Fibroblast of lung (primary cell): ENCODE data around the gene MRPL16.

Source experiments
- CTCF ChIP-seq, 2 donors: IDR thresholded peaks in 1 of 2; conservative IDR thresholded peaks in 1 of 2; 1 replicate in 1 of 2; 2 replicates in 1 of 2; pipeline ENCODE4 v1.5.1; 2011 to 2012; ENCODE audit warnings: low read length in 2 of 2, control low read depth in 1 of 2, inconsistent platforms in 1 of 2, low read depth in 1 of 2, mild to moderate bottlenecking in 1 of 2
- EZH2 ChIP-seq: IDR thresholded peaks from 2 replicates; pipeline ENCODE4 v1.5.1; 2012; ENCODE audit warnings: low read length, control low read depth, mild to moderate bottlenecking; ENCODE audit errors: missing control alignments

GRCh38 chr11:59759900-59760299 lies 50.7 kb downstream of the MRPL16 start:
- TF ChIP-seq EZH2 (no peak), CTCF (conservative IDR thresholded peaks at IDR 0.05 in 1 of 2, IDR thresholded peaks at IDR 0.05 in 1 of 2; ENCODE audit: low read depth in 1 of 2, low read length in 2 of 2) (no peak)
